BJ (cell line): Measurements from ENCODE around the gene CEP112. TPM values are rescaled to one million over a fixed set of nuclear protein-coding genes. Genes with fewer than 3 reads are reported as not detected.

Experiments
- CTCF ChIA-PET: fragments of 350-600 bp; formaldehyde crosslinking; extraction: SDS; loops from one replicate; lab custom pipeline; 2021; ENCODE audit warnings: antibody characterized with exemption, inconsistent platforms; lab: Yijun Ruan, JAX
- POLR2A ChIA-PET: fragments of 300-600 bp; sonication (Branson Sonifier 250); formaldehyde crosslinking; extraction: SDS; loops from one replicate; lab custom pipeline; 2021; ENCODE audit warnings: antibody characterized with exemption; lab: Charles Lee
- DNase-seq: peaks from one replicate; pipeline ENCODE4 v3.0.0-alpha.2; 2011; ENCODE audit warnings: low read depth
- H3K27me3 ChIP-seq: 2 replicates; pipeline ENCODE4 v1.6.0; 2011; ENCODE audit warnings: low read length; ENCODE audit not compliant: control insufficient read depth, insufficient read depth
- H3K36me3 ChIP-seq: 2 replicates; pipeline ENCODE4 v1.5.1; 2011; ENCODE audit warnings: low read length; ENCODE audit not compliant: control insufficient read depth, insufficient read depth
- H3K4me3 ChIP-seq: 2 replicates; pipeline ENCODE4 v1.5.1; 2011; ENCODE audit warnings: low read depth, mild to moderate bottlenecking, control low read depth, low read length
- polyA plus RNA-seq: library from polyadenylated mRNA; depleted of rRNA; stranded (reverse); fragments of >200 nt; gene quantifications from 2 replicates; pipeline ENCODE4 v1.2.3, GENCODE V29; 2011
- TF ChIP-seq, protein P1 (sequence below): IDR thresholded peaks from 2 replicates; pipeline ENCODE4 v1.5.1; 2011; ENCODE audit warnings: low read depth, mild to moderate bottlenecking, control low read depth, inconsistent platforms, low read length, moderate library complexity; ENCODE audit not compliant: insufficient read depth

The CEP112 gene
- polyA plus RNA-seq, 1 experiment, result 3.3 TPM

DNA sequence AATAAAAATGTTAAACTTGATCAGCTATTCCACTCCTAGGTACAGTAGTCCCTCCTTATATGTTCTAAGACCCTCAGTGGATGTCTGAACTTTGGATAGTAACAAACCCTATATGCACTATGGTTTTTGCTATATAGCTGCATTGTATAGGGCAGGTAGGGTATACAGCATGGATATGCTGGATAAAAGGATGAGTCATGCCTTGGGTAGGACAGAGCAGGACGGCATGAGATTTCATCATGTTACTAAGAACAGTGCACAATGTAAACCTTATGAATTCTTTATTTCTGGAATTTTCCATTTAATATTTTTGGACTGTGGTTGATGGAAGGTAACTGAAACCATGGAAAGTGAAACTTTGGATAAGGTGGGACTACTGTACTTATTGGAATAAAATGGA, 235.1 kb downstream of the CEP112 start:
- DNase-seq, result no peak
- CTCF ChIA-PET, result interaction anchor here (0.6 kb wide), 1 partner anchor 208 kb away, joined by 3 read pairs; no protein-coding TSS in a partner anchor
- POLR2A ChIA-PET, result no interaction called here
- Histone ChIP-seq H3K36me3 (no peaks in the 10 kb centered on the region), H3K27me3 (no peaks in the 10 kb centered on the region), H3K4me3 (no peak overlapping the region)
- TF ChIP-seq, protein P1, sequence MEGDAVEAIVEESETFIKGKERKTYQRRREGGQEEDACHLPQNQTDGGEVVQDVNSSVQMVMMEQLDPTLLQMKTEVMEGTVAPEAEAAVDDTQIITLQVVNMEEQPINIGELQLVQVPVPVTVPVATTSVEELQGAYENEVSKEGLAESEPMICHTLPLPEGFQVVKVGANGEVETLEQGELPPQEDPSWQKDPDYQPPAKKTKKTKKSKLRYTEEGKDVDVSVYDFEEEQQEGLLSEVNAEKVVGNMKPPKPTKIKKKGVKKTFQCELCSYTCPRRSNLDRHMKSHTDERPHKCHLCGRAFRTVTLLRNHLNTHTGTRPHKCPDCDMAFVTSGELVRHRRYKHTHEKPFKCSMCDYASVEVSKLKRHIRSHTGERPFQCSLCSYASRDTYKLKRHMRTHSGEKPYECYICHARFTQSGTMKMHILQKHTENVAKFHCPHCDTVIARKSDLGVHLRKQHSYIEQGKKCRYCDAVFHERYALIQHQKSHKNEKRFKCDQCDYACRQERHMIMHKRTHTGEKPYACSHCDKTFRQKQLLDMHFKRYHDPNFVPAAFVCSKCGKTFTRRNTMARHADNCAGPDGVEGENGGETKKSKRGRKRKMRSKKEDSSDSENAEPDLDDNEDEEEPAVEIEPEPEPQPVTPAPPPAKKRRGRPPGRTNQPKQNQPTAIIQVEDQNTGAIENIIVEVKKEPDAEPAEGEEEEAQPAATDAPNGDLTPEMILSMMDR, result no peak

DNA sequence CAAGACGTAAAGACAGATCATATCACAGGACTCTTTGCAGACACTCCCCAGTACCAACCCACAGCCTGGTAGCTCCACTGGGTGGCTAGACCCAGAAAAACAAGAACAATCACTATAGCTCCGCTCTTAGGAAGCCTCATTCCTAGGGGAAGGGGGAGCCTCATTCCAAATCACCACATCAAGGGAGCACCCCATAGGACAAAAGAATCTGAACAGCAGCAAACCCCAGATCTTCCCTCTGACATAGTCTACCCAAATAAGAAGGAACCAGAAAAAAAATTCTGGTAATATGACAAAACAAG, 237.8 kb downstream of the CEP112 start:
- Histone ChIP-seq H3K4me3 (no peak overlapping the region), H3K27me3 (no peaks in the 10 kb centered on the region), H3K36me3 (no peaks in the 10 kb centered on the region)
- TF ChIP-seq, protein P1, result no peak
- CTCF ChIA-PET, result no interaction called here
- DNase-seq, result no peak
- POLR2A ChIA-PET, result no interaction called here

DNA sequence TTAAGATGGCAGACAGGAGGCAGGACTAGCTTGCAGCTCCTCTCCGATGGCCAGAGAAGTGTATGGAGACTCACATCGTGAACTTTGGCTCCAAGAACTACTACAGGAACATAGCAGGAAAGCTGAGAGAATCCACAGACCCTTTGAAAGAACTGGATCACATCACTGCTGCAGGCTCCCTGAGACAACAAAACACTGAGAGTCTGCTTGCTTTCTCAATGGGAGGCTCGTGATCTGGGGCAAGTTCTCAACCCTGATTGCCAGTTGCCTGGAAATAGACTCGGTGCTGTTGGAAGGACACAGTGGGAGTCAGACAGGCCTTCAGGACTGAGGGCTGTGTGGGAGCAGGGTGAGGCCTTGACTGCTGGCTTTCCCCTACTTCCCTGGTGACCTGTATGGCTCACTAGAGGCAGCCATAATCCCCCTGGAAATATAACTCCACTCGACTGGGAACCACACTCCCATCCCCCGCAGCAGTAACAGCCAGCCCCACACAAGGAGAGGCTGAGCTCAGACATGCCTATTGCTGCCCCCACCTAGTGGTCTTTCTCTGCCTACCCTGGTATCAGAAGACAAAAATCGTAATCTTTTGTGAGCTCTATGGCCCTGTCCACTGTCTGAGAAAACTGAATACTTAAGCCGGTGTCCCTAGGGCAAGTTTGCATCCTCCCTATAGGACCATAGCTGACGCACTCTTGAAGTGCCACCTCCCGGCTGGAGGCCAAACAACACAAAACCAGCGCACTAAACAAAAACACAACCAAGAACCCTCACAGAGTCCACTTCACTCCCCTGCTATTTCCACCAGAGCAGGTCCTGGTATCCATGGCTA, 238.4 kb downstream of the CEP112 start:
- ChIA-PET CTCF (no interaction called here), POLR2A (no interaction called here)

DNA sequence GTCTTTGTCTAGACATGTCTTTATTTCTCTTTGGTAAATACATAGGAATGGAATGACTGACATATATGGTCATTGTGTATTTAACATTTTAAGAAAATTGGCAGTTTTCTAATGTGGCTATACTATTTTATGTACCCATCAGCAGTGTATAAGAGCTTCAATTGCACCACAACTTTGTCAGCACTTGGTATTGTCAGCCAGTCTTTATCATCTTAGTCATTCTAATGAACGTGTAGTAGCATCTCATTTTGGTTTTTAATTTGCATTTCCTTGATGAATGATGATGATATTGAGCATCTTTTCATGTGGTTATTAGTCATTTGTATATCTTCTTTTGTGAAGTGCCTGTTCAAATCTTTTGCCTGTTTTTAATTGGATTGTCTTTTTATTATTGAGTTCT, 239.3 kb downstream of the CEP112 start:
- Histone ChIP-seq H3K27me3 (no peaks in the 10 kb centered on the region), H3K36me3 (no peaks in the 10 kb centered on the region), H3K4me3 (no peak overlapping the region)
- TF ChIP-seq, protein P1, result no peak
- ChIA-PET CTCF (no interaction called here), POLR2A (no interaction called here)
- DNase-seq, result no peak

More for the DNA sequence above, 238.4 kb downstream of the CEP112 start:
- TF ChIP-seq, protein P1, result no peak
- no peaks in the 10 kb centered on the region for H3K36me3 ChIP-seq
- no peak for DNase-seq
- H3K27me3 ChIP-seq, result no peaks in the 10 kb centered on the region
- no peak overlapping the region for H3K4me3 ChIP-seq

DNA sequence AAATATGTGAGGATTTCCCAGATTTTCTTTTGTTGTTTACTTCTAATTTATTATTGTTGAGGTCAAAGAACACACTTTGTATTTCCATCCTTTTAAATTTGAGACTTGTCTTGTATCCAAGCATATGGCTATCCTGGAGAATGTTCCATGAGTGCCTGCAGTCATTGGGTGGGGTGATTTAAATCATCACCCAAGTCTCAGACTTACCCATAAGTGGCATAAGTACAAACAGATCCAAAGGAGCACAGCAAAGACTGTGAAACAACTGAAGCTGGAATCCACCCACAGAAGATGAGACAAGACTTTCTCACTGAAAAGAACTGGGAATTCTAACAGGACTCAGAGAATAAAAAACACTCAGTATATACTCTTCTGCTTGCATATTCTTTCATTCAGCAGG, 239.9 kb downstream of the CEP112 start:
- no peak overlapping the region for H3K4me3 ChIP-seq
- no peaks in the 10 kb centered on the region for H3K36me3 ChIP-seq
- POLR2A ChIA-PET, result no interaction called here
- no peak for DNase-seq
- TF ChIP-seq, protein P1, result no peak
- CTCF ChIA-PET, result interaction anchor here (0.7 kb wide), 1 partner anchor 516 kb away, joined by 3 read pairs; no protein-coding TSS in a partner anchor
- no peaks in the 10 kb centered on the region for H3K27me3 ChIP-seq
